Measurements from ENCODE around the gene DIPK1B. TPM values are rescaled to one million over a fixed set of nuclear protein-coding genes. Genes with fewer than 3 reads are reported as not detected.

The DIPK1B gene
- total RNA-seq, 1 donor from 2014 or later = 22.4 TPM

Small RNAs within 50 kb of the gene (microRNA-seq; reads per million reads assigned to microRNA genes)
- gene MIR126 (3,102 reads per million, percentile 90 among the genes with 10 or more reads in this experiment), gene MIR6722 (not detected)

Other genes starting within 250 kb of the DIPK1B start
- gene SEC16A, start 229.5 kb upstream of the DIPK1B start, total RNA-seq = 94.5 and 103 TPM in 2 replicates
- 34.1 and 35.5 TPM in 2 replicates for gene NOTCH1, start 166.5 kb upstream of the DIPK1B start, total RNA-seq
- 12.3 and 15.5 TPM in 2 replicates for gene EGFL7, start 49.7 kb upstream of the DIPK1B start, total RNA-seq
- gene AGPAT2, start 25.1 kb upstream of the DIPK1B start, total RNA-seq = 30.8 and 38.0 TPM in 2 replicates
- gene LCN10, start 30.4 kb downstream of the DIPK1B start, total RNA-seq = not detected in 2 replicates
- not detected in 2 replicates for gene LCN6, start 36.0 kb downstream of the DIPK1B start, total RNA-seq
- not detected in 2 replicates for gene LCN8, start 45.7 kb downstream of the DIPK1B start, total RNA-seq
- gene LCN15, start 51.9 kb downstream of the DIPK1B start, total RNA-seq = not detected in 2 replicates
- 40.8 and 46.4 TPM in 2 replicates for gene TMEM141, start 78.8 kb downstream of the DIPK1B start, total RNA-seq
- gene CCDC183, start 83.8 kb downstream of the DIPK1B start, total RNA-seq = 0.84 and 1.3 TPM in 2 replicates
- 62.0 and 69.4 TPM in 2 replicates for gene RABL6, start 95.4 kb downstream of the DIPK1B start, total RNA-seq
- gene AJM1, start 129.9 kb downstream of the DIPK1B start, total RNA-seq = 3.3 and 4.2 TPM in 2 replicates
- 192 and 215 TPM in 2 replicates for gene PHPT1, start 136.8 kb downstream of the DIPK1B start, total RNA-seq
- 8.5 and 9.3 TPM in 2 replicates for gene MAMDC4, start 139.8 kb downstream of the DIPK1B start, total RNA-seq
- gene EDF1, start 153.7 kb downstream of the DIPK1B start, total RNA-seq = 364 and 367 TPM in 2 replicates
- gene TRAF2, start 173.9 kb downstream of the DIPK1B start, total RNA-seq = 12.5 and 14.4 TPM in 2 replicates
- gene FBXW5, start 232.2 kb downstream of the DIPK1B start, total RNA-seq = 67.7 and 70.4 TPM in 2 replicates
- gene C8G, start 232.7 kb downstream of the DIPK1B start, total RNA-seq = 0.77 and 1.6 TPM in 2 replicates
- not detected in 2 replicates for gene LCN12, start 239.7 kb downstream of the DIPK1B start, total RNA-seq

All from astrocyte (in vitro differentiated cells and primary cell).